Stimulated activated naive B cell treated with anti-CD40 and anti-IgM and Interleukin-4, amounts not matched to agents 10 μg/mL and 1 μg/mL and 100 μg/mL, for 72 hours (primary cell): Measurements from ENCODE around the gene TH.

Experiments used
- ATAC-seq, 2 donors: fragments of 150-1000 bp; cut with Tn5 transposase; replicated peaks; 2 replicates each; pipeline ENCODE4 v1.10.0; 2021; ENCODE audit warnings: moderate library complexity in 1 of 2
- DNase-seq: peaks from one replicate; pipeline ENCODE4 v3.0.0; 2021
- H3K27ac Mint-ChIP-seq: one replicate; pipeline ENCODE4 v1.8.0; 2022; ENCODE audit warnings: mild to moderate bottlenecking, mixed read lengths
- H3K27me3 Mint-ChIP-seq, 2 donors: one replicate each; pipeline ENCODE4 v1.8.0; 2022; ENCODE audit warnings: mixed read lengths in 2 of 2
- H3K36me3 Mint-ChIP-seq, 2 donors: one replicate each; pipeline ENCODE4 v1.8.0; 2022; ENCODE audit warnings: mixed read lengths in 2 of 2, mild to moderate bottlenecking in 1 of 2
- H3K4me1 Mint-ChIP-seq, 2 donors: one replicate each; pipeline ENCODE4 v1.8.0; 2022; ENCODE audit warnings: mixed read lengths in 2 of 2, mild to moderate bottlenecking in 1 of 2
- H3K4me3 Mint-ChIP-seq, 2 donors: one replicate each; pipeline ENCODE4 v1.8.0; 2022; ENCODE audit warnings: mild to moderate bottlenecking in 2 of 2, mixed read lengths in 2 of 2, moderate library complexity in 1 of 2
- H3K9me3 Mint-ChIP-seq, 2 donors: one replicate each; pipeline ENCODE4 v1.8.0; 2022; ENCODE audit warnings: mixed read lengths in 2 of 2, mild to moderate bottlenecking in 1 of 2

The TH gene

GRCh38 chr11:2212411-2213251 lies 41.0 kb upstream of the TH start:
- peaks cover 16 to 31% of the 10 kb centered on the region in 2 donors for H3K27me3 Mint-ChIP-seq
- DNase-seq (no peak), ATAC-seq (no peak)
- H3K27ac Mint-ChIP-seq: no peak overlapping the region
- H3K36me3 Mint-ChIP-seq: no peaks in the 10 kb centered on the region
- no peaks in the 10 kb centered on the region for H3K9me3 Mint-ChIP-seq
- H3K4me3 Mint-ChIP-seq: no peak overlapping the region
- H3K4me1 Mint-ChIP-seq: peaks cover 0 to 2% of the 10 kb centered on the region in 2 donors

- Mint-ChIP-seq H3K4me1 (peaks cover 0 to 2% of the 10 kb centered on the region in 2 donors), H3K9me3 (no peaks in the 10 kb centered on the region), H3K4me3 (no peak overlapping the region), H3K36me3 (no peaks in the 10 kb centered on the region), H3K27ac (no peak overlapping the region), H3K27me3 (peaks cover 20 to 40% of the 10 kb centered on the region in 2 donors)
- ATAC-seq: no peak
- no peak for DNase-seq
These were observed 39.7 kb upstream of the TH start for GRCh38 chr11:2211113-2211971.

GRCh38 chr11:2210366-2211112 lies 38.9 kb upstream of the TH start:
- Mint-ChIP-seq H3K9me3 (no peaks in the 10 kb centered on the region), H3K36me3 (no peaks in the 10 kb centered on the region), H3K27me3 (peaks cover 20 to 40% of the 10 kb centered on the region in 2 donors), H3K27ac (no peak overlapping the region), H3K4me1 (peaks cover 0 to 2% of the 10 kb centered on the region in 2 donors), H3K4me3 (no peak overlapping the region)
- no peak for ATAC-seq
- DNase-seq: no peak

- Mint-ChIP-seq H3K4me3 (no peak overlapping the region), H3K27me3 (peaks cover 19 to 40% of the 10 kb centered on the region in 2 donors), H3K9me3 (no peaks in the 10 kb centered on the region), H3K36me3 (no peaks in the 10 kb centered on the region), H3K4me1 (peaks cover 0 to 2% of the 10 kb centered on the region in 2 donors), H3K27ac (no peak overlapping the region)
- ATAC-seq (no peak), DNase-seq (no peak)
These were observed 38.3 kb upstream of the TH start for GRCh38 chr11:2209900-2210321.

GRCh38 chr11:2209370-2209801 lies 37.8 kb upstream of the TH start:
- ATAC-seq: no peak
- no peaks in the 10 kb centered on the region for H3K36me3 Mint-ChIP-seq
- peaks cover 16 to 40% of the 10 kb centered on the region in 2 donors for H3K27me3 Mint-ChIP-seq
- H3K4me1 Mint-ChIP-seq: peaks cover 0 to 2% of the 10 kb centered on the region in 2 donors
- no peak overlapping the region for H3K4me3 Mint-ChIP-seq
- H3K27ac Mint-ChIP-seq: no peak overlapping the region
- DNase-seq: no peak
- no peaks in the 10 kb centered on the region for H3K9me3 Mint-ChIP-seq

- Mint-ChIP-seq H3K4me3 (no peak overlapping the region), H3K4me1 (peaks cover 0 to 2% of the 10 kb centered on the region in 2 donors), H3K36me3 (no peaks in the 10 kb centered on the region), H3K27ac (no peak overlapping the region), H3K9me3 (no peaks in the 10 kb centered on the region), H3K27me3 (peaks cover 16 to 40% of the 10 kb centered on the region in 2 donors)
- ATAC-seq (no peak), DNase-seq (no peak)
These were observed 37.2 kb upstream of the TH start for GRCh38 chr11:2208691-2209369.

- no peaks in the 10 kb centered on the region for H3K36me3 Mint-ChIP-seq
- H3K4me3 Mint-ChIP-seq: no peak overlapping the region
- no peaks in the 10 kb centered on the region for H3K4me1 Mint-ChIP-seq
- H3K27ac Mint-ChIP-seq: no peak overlapping the region
- no peak for ATAC-seq
- DNase-seq: no peak
- H3K27me3 Mint-ChIP-seq: peaks cover 16 to 40% of the 10 kb centered on the region in 2 donors
- no peaks in the 10 kb centered on the region for H3K9me3 Mint-ChIP-seq
These were observed 36.4 kb upstream of the TH start for GRCh38 chr11:2207773-2208621.

- H3K4me3 Mint-ChIP-seq: no peak overlapping the region
- no peaks in the 10 kb centered on the region for H3K36me3 Mint-ChIP-seq
- DNase-seq (no peak), ATAC-seq (no peak)
- no peak overlapping the region for H3K27ac Mint-ChIP-seq
- no peaks in the 10 kb centered on the region for H3K4me1 Mint-ChIP-seq
- H3K9me3 Mint-ChIP-seq: no peaks in the 10 kb centered on the region
- H3K27me3 Mint-ChIP-seq: peaks cover 16 to 40% of the 10 kb centered on the region in 2 donors
These were observed 35.6 kb upstream of the TH start for GRCh38 chr11:2207212-2207611.

GRCh38 chr11:2205981-2206690 lies 34.5 kb upstream of the TH start:
- ATAC-seq (no peak), DNase-seq (no peak)
- no peaks in the 10 kb centered on the region for H3K36me3 Mint-ChIP-seq
- no peak overlapping the region for H3K4me3 Mint-ChIP-seq
- H3K9me3 Mint-ChIP-seq: peaks cover 0 to 1% of the 10 kb centered on the region in 2 donors
- H3K4me1 Mint-ChIP-seq: no peaks in the 10 kb centered on the region
- no peak overlapping the region for H3K27ac Mint-ChIP-seq
- H3K27me3 Mint-ChIP-seq: peaks cover 16 to 40% of the 10 kb centered on the region in 2 donors

- H3K4me3 Mint-ChIP-seq: no peak overlapping the region
- no peaks in the 10 kb centered on the region for H3K36me3 Mint-ChIP-seq
- no peaks in the 10 kb centered on the region for H3K4me1 Mint-ChIP-seq
- H3K27me3 Mint-ChIP-seq: peaks cover 13 to 35% of the 10 kb centered on the region in 2 donors
- no peak for ATAC-seq
- no peak for DNase-seq
- H3K9me3 Mint-ChIP-seq: peaks cover 3 to 4% of the 10 kb centered on the region in 2 donors
- H3K27ac Mint-ChIP-seq: no peak overlapping the region
These were observed 33.7 kb upstream of the TH start for GRCh38 chr11:2205214-2205720.

GRCh38 chr11:2204361-2205213 lies 33.0 kb upstream of the TH start:
- ATAC-seq: no peak
- no peak overlapping the region for H3K27ac Mint-ChIP-seq
- H3K27me3 Mint-ChIP-seq: peaks cover 13 to 28% of the 10 kb centered on the region in 2 donors
- no peak for DNase-seq
- H3K9me3 Mint-ChIP-seq: peaks cover 3 to 4% of the 10 kb centered on the region in 2 donors
- H3K4me1 Mint-ChIP-seq: no peaks in the 10 kb centered on the region
- no peaks in the 10 kb centered on the region for H3K36me3 Mint-ChIP-seq
- no peak overlapping the region for H3K4me3 Mint-ChIP-seq
